IPS-20b (cell line): Measurements from ENCODE around the gene MINDY3.
"Not testable (repeated sequence)": the region's sequence is repeated elsewhere in the genome, so short reads cannot be mapped to it uniquely, and the experiment has no call there.

ENCODE experiments used
- H3K27ac ChIP-seq: one replicate; pipeline ENCODE4 v1.5.1; 2013; ENCODE audit warnings: low read length
- H3K27me3 ChIP-seq: 2 replicates; pipeline ENCODE4 v1.6.1; 2013; ENCODE audit warnings: mild to moderate bottlenecking, low read length, inconsistent platforms; ENCODE audit not compliant: insufficient read depth
- H3K36me3 ChIP-seq: 2 replicates; pipeline ENCODE4 v1.6.1; 2013; ENCODE audit warnings: low read depth, mild to moderate bottlenecking, inconsistent platforms, low read length, moderate library complexity; ENCODE audit not compliant: insufficient read depth
- H3K4me1 ChIP-seq: 2 replicates; pipeline ENCODE4 v1.6.1; 2013; ENCODE audit warnings: mild to moderate bottlenecking, control low read depth, inconsistent platforms, low read length, moderate library complexity; ENCODE audit not compliant: insufficient read depth
- H3K4me3 ChIP-seq: 2 replicates; pipeline ENCODE4 v1.5.1; 2013; ENCODE audit warnings: mild to moderate bottlenecking, low read length, inconsistent platforms
- H3K9ac ChIP-seq: 2 replicates; pipeline ENCODE4 v1.6.1; 2013; ENCODE audit warnings: low read depth, mild to moderate bottlenecking, inconsistent platforms, low read length, moderate library complexity
- H3K9me3 ChIP-seq: 2 replicates; pipeline ENCODE4 v1.6.1; 2013; ENCODE audit warnings: mild to moderate bottlenecking, low read depth, low read length, inconsistent platforms; ENCODE audit not compliant: insufficient read depth

Gene MINDY3

DNA sequence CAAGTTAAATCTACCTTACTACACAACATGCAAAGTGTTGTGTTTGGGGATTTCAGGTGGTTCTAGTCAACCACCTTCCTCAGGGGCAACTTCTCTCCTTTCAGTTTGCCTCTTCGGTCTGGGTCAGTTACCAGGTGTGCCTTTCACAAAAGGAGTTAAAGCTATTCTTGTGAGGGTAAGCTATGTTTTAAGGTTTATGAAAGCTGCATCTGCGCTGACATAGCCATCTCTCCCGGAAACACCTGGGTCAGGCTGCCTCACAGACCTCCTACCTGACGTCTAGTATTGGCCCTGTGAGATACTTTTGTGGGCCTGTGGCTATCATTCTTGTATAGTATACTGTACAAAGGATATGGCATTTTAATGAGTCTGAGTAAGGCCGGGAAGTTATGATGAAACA, 72.9 kb downstream of the MINDY3 start:
- H3K27me3 ChIP-seq, result no peaks in the 10 kb centered on the region
- no peaks in the 10 kb centered on the region for H3K9me3 ChIP-seq
- no peak overlapping the region for H3K9ac ChIP-seq
- no peaks in the 10 kb centered on the region for H3K36me3 ChIP-seq
- no peak overlapping the region for H3K27ac ChIP-seq
- H3K4me1 ChIP-seq, result peaks cover 8% of the 10 kb centered on the region
- H3K4me3 ChIP-seq, result no peak overlapping the region

DNA sequence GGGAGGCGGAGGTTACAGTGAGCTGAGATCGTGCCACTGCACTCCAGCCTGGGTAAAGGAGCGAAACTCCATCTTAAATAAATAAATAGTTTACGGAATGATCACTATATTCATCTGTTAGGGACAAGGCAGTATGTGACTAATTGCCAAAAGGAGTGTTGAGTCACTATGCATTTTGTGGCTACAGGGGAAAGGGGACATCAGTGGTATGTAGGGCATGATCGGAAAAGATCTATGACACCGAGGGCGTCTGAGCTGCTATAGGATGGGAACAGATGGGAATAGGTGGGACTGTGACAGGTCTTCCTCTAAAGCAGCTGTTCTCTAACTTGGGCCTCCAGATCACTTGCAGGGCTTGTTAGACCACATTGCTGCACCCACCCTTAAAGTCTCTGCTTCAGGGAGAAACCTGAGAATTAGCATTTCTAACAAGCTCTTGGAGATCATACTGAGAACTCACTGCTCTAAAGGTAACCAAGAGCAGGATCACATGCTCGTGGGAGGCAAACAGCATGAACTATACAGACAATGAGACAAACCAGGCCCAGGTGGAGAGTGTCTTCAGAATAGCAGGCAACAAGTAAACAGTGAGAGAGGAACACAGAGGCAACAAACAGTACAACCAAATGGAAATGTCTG, 75.5 kb downstream of the MINDY3 start:
- Histone ChIP-seq H3K36me3 (no peaks in the 10 kb centered on the region), H3K9me3 (no peaks in the 10 kb centered on the region), H3K9ac (no peak overlapping the region), H3K27ac (no peak overlapping the region), H3K4me3 (no peak overlapping the region), H3K4me1 (peaks cover 8% of the 10 kb centered on the region), H3K27me3 (no peaks in the 10 kb centered on the region)

DNA sequence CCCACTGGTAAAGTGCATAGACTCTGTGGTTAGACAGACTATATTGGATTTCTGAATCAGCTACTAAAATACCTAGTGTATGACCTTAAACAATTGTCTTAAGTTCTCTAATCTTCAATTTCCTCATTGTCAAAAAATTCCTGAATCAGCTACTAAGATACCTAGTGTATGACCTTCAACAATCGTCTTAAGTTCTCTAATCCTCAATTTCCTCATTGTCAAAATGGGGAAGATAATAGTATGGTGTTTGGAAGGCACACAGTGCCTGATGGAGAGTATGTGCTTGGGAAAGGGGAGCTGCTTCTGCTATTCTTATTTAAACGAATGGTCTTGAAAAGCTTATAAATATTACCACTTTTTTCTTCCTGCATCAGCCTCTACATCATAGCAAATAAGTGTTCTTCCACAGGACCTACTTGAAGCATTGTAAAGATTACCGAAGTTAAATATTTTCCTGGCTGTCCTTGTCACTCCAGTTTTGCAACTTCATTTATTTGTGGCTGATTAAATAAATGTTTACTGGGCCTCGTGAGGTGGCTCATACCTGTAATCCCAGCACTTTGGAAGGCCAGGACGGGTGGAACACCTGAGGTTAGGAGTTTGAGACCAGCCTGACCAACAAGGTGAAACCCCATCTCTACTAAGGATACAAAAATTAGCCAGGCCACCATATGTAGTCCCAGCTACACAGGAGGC, 76.2 kb downstream of the MINDY3 start:
- Histone ChIP-seq H3K27me3 (no peaks in the 10 kb centered on the region), H3K4me1 (peaks cover 8% of the 10 kb centered on the region), H3K9ac (no peak overlapping the region), H3K9me3 (no peaks in the 10 kb centered on the region), H3K4me3 (no peak overlapping the region), H3K27ac (no peak overlapping the region), H3K36me3 (no peaks in the 10 kb centered on the region)

DNA sequence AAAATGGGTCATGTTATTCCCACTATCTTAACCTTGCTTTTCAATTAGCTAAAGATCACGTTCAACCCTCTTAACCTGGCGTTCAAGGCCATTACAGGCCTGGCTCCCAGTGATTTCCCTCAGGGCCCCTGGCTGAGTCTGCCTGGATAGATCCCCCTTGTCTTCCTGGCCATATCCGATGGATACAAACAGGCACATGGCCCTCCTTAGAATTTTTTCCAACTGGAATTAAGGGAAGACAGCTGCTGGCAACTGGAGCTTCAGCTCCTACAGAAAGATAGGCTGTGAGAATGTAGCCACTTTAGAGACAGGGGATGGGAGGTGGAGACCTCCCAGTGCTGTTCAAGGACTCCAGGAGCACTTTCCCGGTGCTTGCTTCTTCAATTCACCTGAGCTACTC, 77.5 kb downstream of the MINDY3 start:
- no peak overlapping the region for H3K27ac ChIP-seq
- H3K4me3 ChIP-seq, result no peak overlapping the region
- 0 out of 2 replicates have a peak, but pooled peaks cover under 1% of the 10 kb centered on the region for H3K9me3 ChIP-seq
- no peaks in the 10 kb centered on the region for H3K27me3 ChIP-seq
- H3K36me3 ChIP-seq, result peaks cover 5% of the 10 kb centered on the region; the same call in 1 of the 2 replicates
- peaks cover 8% of the 10 kb centered on the region for H3K4me1 ChIP-seq
- H3K9ac ChIP-seq, result no peak overlapping the region

DNA sequence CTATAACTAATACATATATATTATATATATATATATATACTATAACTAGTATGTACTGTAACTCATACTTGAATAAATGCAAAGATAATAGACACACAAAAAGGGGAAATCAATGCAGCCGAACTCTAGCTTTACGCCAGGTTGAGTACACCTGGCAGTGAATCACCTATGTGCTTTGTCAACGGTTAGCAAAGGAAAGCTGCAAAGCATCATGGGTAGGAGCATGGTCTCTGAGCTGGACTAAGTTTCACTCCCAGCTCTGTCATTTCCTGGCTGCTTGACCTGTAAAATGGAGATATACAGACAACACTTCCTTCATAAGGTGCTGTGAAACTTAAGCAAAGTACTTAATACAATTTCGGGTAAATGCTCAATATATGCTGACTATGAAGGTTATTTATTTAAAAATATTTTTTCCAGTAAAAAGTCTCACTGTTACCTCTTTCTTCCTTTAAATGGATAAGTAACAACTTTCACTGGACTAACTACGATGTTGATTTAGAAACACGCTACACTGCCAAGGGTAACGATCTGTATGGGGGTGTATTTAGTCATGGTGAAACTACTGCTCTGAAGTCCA, 78.8 kb downstream of the MINDY3 start:
- no peak overlapping the region for H3K4me3 ChIP-seq
- H3K36me3 ChIP-seq, result peaks cover 9% of the 10 kb centered on the region; the same call in 1 of the 2 replicates
- H3K27ac ChIP-seq, result no peak overlapping the region
- H3K4me1 ChIP-seq, result peaks cover 8% of the 10 kb centered on the region
- no peaks in the 10 kb centered on the region for H3K27me3 ChIP-seq
- H3K9ac ChIP-seq, result no peak overlapping the region
- H3K9me3 ChIP-seq, result peaks cover 4% of the 10 kb centered on the region

- Histone ChIP-seq H3K9ac (no peak overlapping the region), H3K36me3 (peaks cover 9% of the 10 kb centered on the region; the same call in 1 of the 2 replicates), H3K4me3 (no peak overlapping the region), H3K27me3 (no peaks in the 10 kb centered on the region), H3K4me1 (peaks cover 8% of the 10 kb centered on the region), H3K9me3 (peaks cover 4% of the 10 kb centered on the region), H3K27ac (no peak overlapping the region)
Measured at GRCh38 chr10:15780353-15781135, 79.8 kb downstream of the MINDY3 start.

DNA sequence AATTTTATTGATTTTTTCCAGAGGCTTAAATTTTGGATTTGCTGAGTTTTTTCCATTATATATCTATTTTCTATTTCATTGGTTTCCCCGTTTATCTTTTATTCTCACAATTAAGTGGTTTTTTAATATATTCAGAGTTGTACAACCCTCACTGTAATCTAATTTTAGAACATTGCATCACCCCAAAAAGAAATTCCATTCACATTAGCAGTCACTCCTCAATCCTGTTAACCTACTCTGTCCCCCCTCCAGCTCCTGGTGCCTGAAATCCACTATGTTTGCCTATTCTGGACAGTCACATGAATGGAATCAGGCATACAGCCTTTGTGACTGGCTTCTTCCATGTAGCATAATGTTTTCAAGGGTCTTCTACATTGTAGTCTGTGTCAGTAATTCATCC, 84.8 kb downstream of the MINDY3 start:
- Histone ChIP-seq H3K9ac (no peak overlapping the region), H3K4me3 (no peak overlapping the region), H3K27ac (no peak overlapping the region), H3K27me3 (no peaks in the 10 kb centered on the region), H3K4me1 (no peaks in the 10 kb centered on the region), H3K36me3 (peaks cover 9% of the 10 kb centered on the region; the same call in 1 of the 2 replicates), H3K9me3 (peaks cover 4% of the 10 kb centered on the region)

DNA sequence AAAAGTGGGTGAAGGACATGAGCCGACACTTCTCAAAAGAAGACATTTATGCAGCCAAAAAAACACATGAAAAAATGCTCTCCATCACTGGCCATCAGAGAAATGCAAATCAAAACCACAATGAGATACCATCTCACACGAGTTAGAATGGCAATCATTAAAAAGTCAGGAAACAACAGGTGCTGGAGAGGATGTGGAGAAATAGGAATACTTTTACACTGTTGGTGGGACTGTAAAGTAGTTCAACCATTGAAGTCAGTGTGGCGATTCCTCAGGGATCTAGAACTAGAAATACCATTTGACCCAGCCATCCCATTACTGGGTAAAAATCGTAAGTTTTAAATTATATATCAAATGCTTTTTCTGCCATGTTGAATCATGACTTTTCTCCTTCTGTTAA, 85.8 kb downstream of the MINDY3 start:
- not testable (repeated sequence) for H3K4me3 ChIP-seq, H3K4me1 ChIP-seq, H3K36me3 ChIP-seq, H3K9me3 ChIP-seq, H3K27ac ChIP-seq, H3K9ac ChIP-seq, H3K27me3 ChIP-seq

DNA sequence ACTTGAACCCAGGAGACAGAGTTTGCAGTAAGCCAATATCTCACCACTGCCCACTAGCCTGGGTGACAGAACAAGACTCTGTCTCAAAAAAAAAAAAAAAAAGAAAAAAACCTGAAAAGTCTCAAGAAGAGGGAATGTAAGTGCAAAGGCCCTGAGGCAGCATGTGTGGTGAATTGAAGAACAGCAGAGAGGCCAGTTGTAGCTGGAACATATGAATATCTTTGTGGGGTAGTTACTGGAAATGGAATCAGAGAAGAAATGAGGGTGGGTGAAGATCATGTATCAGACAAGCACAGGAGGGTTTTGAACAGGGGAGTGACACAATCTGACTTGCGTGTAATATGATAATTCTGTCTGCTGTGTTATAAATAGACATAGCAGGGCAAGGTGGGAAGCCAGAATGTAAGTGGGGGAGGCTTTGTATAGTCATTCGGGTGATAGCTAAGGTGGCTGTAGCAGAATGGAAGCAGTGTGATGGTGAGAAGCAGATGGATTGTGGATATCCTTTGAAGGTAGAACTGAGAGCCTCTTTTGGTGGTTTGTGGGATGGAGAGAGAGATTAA, 95.3 kb downstream of the MINDY3 start:
- no peak overlapping the region for H3K4me3 ChIP-seq
- H3K27ac ChIP-seq, result no peak overlapping the region
- no peaks in the 10 kb centered on the region for H3K36me3 ChIP-seq
- H3K9me3 ChIP-seq, result no peaks in the 10 kb centered on the region
- no peaks in the 10 kb centered on the region for H3K4me1 ChIP-seq
- H3K9ac ChIP-seq, result no peak overlapping the region
- no peaks in the 10 kb centered on the region for H3K27me3 ChIP-seq

DNA sequence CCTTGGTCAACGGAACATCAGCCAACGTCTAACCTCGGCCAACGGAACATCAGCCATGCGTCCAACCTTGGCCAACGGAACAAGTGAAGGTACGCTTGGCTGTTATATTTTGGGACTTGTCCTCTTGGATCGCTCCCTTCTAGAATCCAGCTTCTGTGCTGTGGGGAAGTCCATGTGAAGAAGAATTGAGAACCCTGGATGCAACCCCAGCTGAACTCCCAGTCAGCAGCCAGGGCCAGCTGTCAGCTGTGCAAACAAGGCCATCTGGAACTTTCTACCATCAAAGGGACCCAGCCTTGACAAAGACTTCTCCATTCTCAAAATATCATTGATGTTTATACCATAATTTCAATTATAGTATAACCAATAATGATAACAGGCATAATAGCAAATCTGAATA, 97.3 kb downstream of the MINDY3 start:
- no peak overlapping the region for H3K4me3 ChIP-seq
- H3K27me3 ChIP-seq, result no peaks in the 10 kb centered on the region
- H3K9me3 ChIP-seq, result no peaks in the 10 kb centered on the region
- no peak overlapping the region for H3K9ac ChIP-seq
- H3K36me3 ChIP-seq, result no peaks in the 10 kb centered on the region
- H3K27ac ChIP-seq, result no peak overlapping the region
- H3K4me1 ChIP-seq, result no peaks in the 10 kb centered on the region

GRCh38 chr10:15762239-15762638, 98.1 kb downstream of the MINDY3 start:
- not testable (repeated sequence) for H3K4me3 ChIP-seq, H3K4me1 ChIP-seq, H3K27me3 ChIP-seq, H3K36me3 ChIP-seq, H3K9ac ChIP-seq, H3K27ac ChIP-seq, H3K9me3 ChIP-seq
